Adrenal gland (tissue), 5 donors: ENCODE results near the gene SUSD1.

Experiments used
- CTCF ChIP-seq, 6 experiments: fragments of 450-650 bp in 4 of 6; fragments of 200-600 bp in 2 of 6; sonication (generic) in 1 of 6; IDR thresholded peaks; 1 replicate in 5 of 6; 2 replicates in 1 of 6; pipeline versions ENCODE4 v1.5.1 to v1.8.0; 2016 to 2021; ENCODE audit warnings: antibody characterized with exemption in 6 of 6, mild to moderate bottlenecking in 2 of 6, moderate library complexity in 1 of 6
- POLR2A ChIP-seq, 2 donors: fragments of 450-650 bp; IDR thresholded peaks; one replicate each; pipeline ENCODE4 v1.6.1; 2017; ENCODE audit warnings: antibody characterized with exemption in 2 of 2, mild to moderate bottlenecking in 2 of 2, moderate library complexity in 1 of 2
- donor health status: DM: no; HTN: no; CAD: no.

DNA sequence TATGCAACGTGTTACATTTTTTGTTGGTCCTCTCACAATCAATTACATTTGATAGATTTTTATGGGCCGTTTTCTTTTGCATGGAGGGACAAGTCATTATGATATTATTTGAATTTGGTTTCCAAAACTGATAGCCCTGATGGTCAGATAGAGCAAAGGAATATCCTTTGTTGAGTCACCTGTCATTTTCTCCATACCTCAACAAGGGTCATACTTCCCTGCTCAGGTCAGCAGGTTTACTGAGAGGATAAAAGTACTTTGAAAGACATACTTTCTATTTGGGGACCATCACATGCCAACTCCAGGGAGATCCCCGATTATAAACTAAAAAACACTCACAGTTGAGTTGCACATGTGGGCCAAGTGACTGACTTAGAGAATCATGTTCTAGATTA lies 132.9 kb downstream of the SUSD1 start:
- TF ChIP-seq POLR2A (IDR thresholded peaks at IDR 0.05) (no peak), CTCF (IDR thresholded peaks at IDR 0.05) (no peak)
